ENCODE data around the gene SLC6A20.

The SLC6A20 gene

GRCh38 chr3:45787551-45787950, 8.8 kb downstream of the SLC6A20 start:
- Histone ChIP-seq H3K27me3 (ENCODE audit: insufficient read depth, low read depth) (no peaks in the 10 kb centered on the region), H3K79me2 (ENCODE audit: insufficient read depth, low read depth) (no peaks in the 10 kb centered on the region), H4K20me1 (ENCODE audit: insufficient read depth) (no peaks in the 10 kb centered on the region), H3K4me3 (IDR thresholded peaks at IDR 0.05; ENCODE audit: insufficient read depth, low read depth, low read length) (no peak overlapping the region), H3K36me3 (ENCODE audit: insufficient read depth) (no peaks in the 10 kb centered on the region), H3K4me1 (ENCODE audit: low read depth, poor library complexity, severe bottlenecking) (no peaks in the 10 kb centered on the region), H3K9ac (no peak overlapping the region), H2AFZ (ENCODE audit: low read depth) (no peak overlapping the region), H3K4me2 (no peak overlapping the region), H3K27ac (no peak overlapping the region)
- no peak for TF ChIP-seq CTCF (conservative IDR thresholded peaks at IDR 0.05; ENCODE audit: low read depth, low read length)

DNA sequence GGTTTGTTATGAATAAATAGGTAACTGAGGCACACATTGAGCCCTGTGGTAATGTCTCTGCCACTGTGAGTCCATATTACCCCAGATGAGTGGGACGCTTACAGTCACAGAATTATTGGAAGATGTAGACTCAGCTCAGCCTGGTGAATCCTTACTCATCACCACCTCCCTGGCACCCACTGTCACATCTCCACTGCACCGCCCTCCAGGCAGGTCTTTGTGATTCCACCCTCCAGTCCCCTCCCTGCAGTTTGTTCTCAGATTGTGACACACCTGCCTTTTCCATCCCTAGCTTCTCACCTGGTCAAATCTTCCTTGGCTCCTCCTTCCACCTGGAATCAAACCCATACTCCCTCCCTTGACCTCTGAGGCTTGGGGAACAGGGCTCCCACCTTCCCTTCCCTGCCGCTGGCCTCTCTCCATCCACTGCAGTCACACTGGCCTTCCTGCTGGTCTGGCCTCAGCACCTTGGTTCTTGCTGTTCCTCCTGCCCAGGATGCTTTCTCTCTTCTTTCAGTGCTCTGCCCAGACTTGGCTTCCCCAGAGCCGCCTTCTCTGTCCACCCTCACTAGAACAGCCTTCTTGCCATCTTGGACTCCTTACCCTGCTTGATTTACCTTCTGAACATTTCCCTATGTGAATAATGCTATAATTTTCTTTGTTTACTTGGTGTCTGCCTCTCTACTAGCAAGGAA, 9.4 kb downstream of the SLC6A20 start:
- Histone ChIP-seq H3K4me3 (IDR thresholded peaks at IDR 0.05; ENCODE audit: insufficient read depth, low read depth, low read length) (no peak overlapping the region), H3K79me2 (ENCODE audit: insufficient read depth, low read depth) (no peaks in the 10 kb centered on the region), H3K4me1 (ENCODE audit: low read depth, poor library complexity, severe bottlenecking) (no peaks in the 10 kb centered on the region), H3K27ac (no peak overlapping the region), H3K36me3 (ENCODE audit: insufficient read depth) (no peaks in the 10 kb centered on the region), H3K9ac (no peak overlapping the region), H3K4me2 (no peak overlapping the region), H4K20me1 (ENCODE audit: insufficient read depth) (no peaks in the 10 kb centered on the region), H2AFZ (ENCODE audit: low read depth) (no peak overlapping the region), H3K27me3 (ENCODE audit: insufficient read depth, low read depth) (no peaks in the 10 kb centered on the region)
- TF ChIP-seq CTCF (conservative IDR thresholded peaks at IDR 0.05; ENCODE audit: low read depth, low read length): no peak

GRCh38 chr3:45785605-45786150, 10.7 kb downstream of the SLC6A20 start:
- Histone ChIP-seq H3K9ac (no peak overlapping the region), H3K4me2 (no peak overlapping the region), H4K20me1 (ENCODE audit: insufficient read depth) (no peaks in the 10 kb centered on the region), H3K27ac (no peak overlapping the region), H3K36me3 (ENCODE audit: insufficient read depth) (no peaks in the 10 kb centered on the region), H2AFZ (ENCODE audit: low read depth) (no peak overlapping the region), H3K27me3 (ENCODE audit: insufficient read depth, low read depth) (no peaks in the 10 kb centered on the region), H3K79me2 (ENCODE audit: insufficient read depth, low read depth) (no peaks in the 10 kb centered on the region), H3K4me3 (IDR thresholded peaks at IDR 0.05; ENCODE audit: insufficient read depth, low read depth, low read length) (no peak overlapping the region), H3K4me1 (ENCODE audit: low read depth, poor library complexity, severe bottlenecking) (no peaks in the 10 kb centered on the region)
- no peak for TF ChIP-seq CTCF (conservative IDR thresholded peaks at IDR 0.05; ENCODE audit: low read depth, low read length)

GRCh38 chr3:45783667-45784066, 12.7 kb downstream of the SLC6A20 start:
- no peak for TF ChIP-seq CTCF (conservative IDR thresholded peaks at IDR 0.05; ENCODE audit: low read depth, low read length)
- Histone ChIP-seq H4K20me1 (ENCODE audit: insufficient read depth) (no peaks in the 10 kb centered on the region), H3K4me3 (IDR thresholded peaks at IDR 0.05; ENCODE audit: insufficient read depth, low read depth, low read length) (no peak overlapping the region), H3K4me1 (ENCODE audit: low read depth, poor library complexity, severe bottlenecking) (no peaks in the 10 kb centered on the region), H2AFZ (ENCODE audit: low read depth) (no peak overlapping the region), H3K36me3 (ENCODE audit: insufficient read depth) (no peaks in the 10 kb centered on the region), H3K9ac (no peak overlapping the region), H3K27ac (no peak overlapping the region), H3K27me3 (ENCODE audit: insufficient read depth, low read depth) (no peaks in the 10 kb centered on the region), H3K4me2 (no peak overlapping the region), H3K79me2 (ENCODE audit: insufficient read depth, low read depth) (no peaks in the 10 kb centered on the region)
